Astrocyte (in vitro differentiated cells and primary cell): ENCODE measurements around the gene ABCC3. TPM values are rescaled to one million over a fixed set of nuclear protein-coding genes. Genes with fewer than 3 reads are reported as not detected.
A peak's percentile ranks its signal among the peaks of the same experiment; 100 is the strongest.

ENCODE experiments used
- DNase-seq: peaks from one replicate; pipeline ENCODE4 v3.0.0-alpha.2; 2010; ENCODE audit warnings: low read depth
- FAIRE-seq: peaks from 2 replicates; lab custom pipeline; 2011; peaks lifted over from hg19 to GRCh38; lab: Jason Lieb, UNC
- H2AFZ ChIP-seq: 2 replicates; pipeline ENCODE4 v1.6.0; 2012; ENCODE audit warnings: low read depth, low read length, inconsistent platforms
- H3K27ac ChIP-seq: 2 replicates; pipeline ENCODE4 v1.5.1; 2011; ENCODE audit warnings: low read depth, low read length, inconsistent platforms
- H3K27me3 ChIP-seq: 2 replicates; pipeline ENCODE4 v1.6.0; 2011; ENCODE audit warnings: low read length, inconsistent platforms; ENCODE audit not compliant: insufficient read depth
- H3K36me3 ChIP-seq: 2 replicates; pipeline ENCODE4 v1.5.1; 2011; ENCODE audit warnings: low read length, inconsistent platforms; ENCODE audit not compliant: insufficient read depth
- H3K4me1 ChIP-seq: 2 replicates; pipeline ENCODE4 v1.5.1; 2011; ENCODE audit warnings: low read length, inconsistent platforms; ENCODE audit not compliant: insufficient read depth
- H3K4me2 ChIP-seq: 2 replicates; pipeline ENCODE4 v1.6.0; 2012; ENCODE audit warnings: low read length, inconsistent platforms
- H3K4me3 ChIP-seq: 2 replicates; pipeline ENCODE4 v1.5.1; 2011; ENCODE audit warnings: low read depth, mild to moderate bottlenecking, low read length, inconsistent platforms; ENCODE audit not compliant: insufficient read depth
- H3K79me2 ChIP-seq: 2 replicates; pipeline ENCODE4 v1.6.0; 2012; ENCODE audit warnings: mild to moderate bottlenecking, low read length, inconsistent platforms; ENCODE audit not compliant: insufficient read depth
- H3K9ac ChIP-seq: 2 replicates; pipeline ENCODE4 v1.6.0; 2012; ENCODE audit warnings: mild to moderate bottlenecking, low read length, inconsistent platforms
- H3K9me3 ChIP-seq: 2 replicates; pipeline ENCODE4 v1.5.1; 2012; ENCODE audit warnings: low read depth, mild to moderate bottlenecking, low read length, inconsistent platforms; ENCODE audit not compliant: insufficient read depth
- H4K20me1 ChIP-seq: 2 replicates; pipeline ENCODE4 v1.6.0; 2012; ENCODE audit warnings: low read length, inconsistent platforms; ENCODE audit not compliant: insufficient read depth
- H3K27ac Mint-ChIP-seq: one replicate; pipeline ENCODE4 v1.8.0; 2021; ENCODE audit warnings: mild to moderate bottlenecking, mixed read lengths; ENCODE audit not compliant: unreplicated experiment
- H3K27me3 Mint-ChIP-seq: one replicate; pipeline ENCODE4 v1.8.0; 2021; ENCODE audit warnings: low read depth, mixed read lengths; ENCODE audit not compliant: unreplicated experiment
- H3K36me3 Mint-ChIP-seq: one replicate; pipeline ENCODE4 v1.8.0; 2021; ENCODE audit warnings: low read depth, mixed read lengths; ENCODE audit not compliant: unreplicated experiment
- H3K4me1 Mint-ChIP-seq: one replicate; pipeline ENCODE4 v1.8.0; 2021; ENCODE audit warnings: low read depth, mixed read lengths; ENCODE audit not compliant: unreplicated experiment
- H3K4me3 Mint-ChIP-seq: one replicate; pipeline ENCODE4 v1.8.0; 2021; ENCODE audit warnings: mild to moderate bottlenecking, moderate library complexity, mixed read lengths; ENCODE audit not compliant: unreplicated experiment
- H3K9me3 Mint-ChIP-seq: one replicate; pipeline ENCODE4 v1.8.0; 2021; ENCODE audit warnings: mild to moderate bottlenecking, mixed read lengths; ENCODE audit not compliant: unreplicated experiment
- CTCF ChIP-seq: IDR thresholded peaks from 2 replicates; pipeline ENCODE4 v1.5.1; 2011; ENCODE audit warnings: low read depth, mild to moderate bottlenecking, inconsistent platforms, low read length, moderate library complexity; ENCODE audit not compliant: insufficient read depth
- EZH2 ChIP-seq: IDR thresholded peaks from 2 replicates; pipeline ENCODE4 v1.6.1; 2012; ENCODE audit warnings: mild to moderate bottlenecking, low read length, inconsistent platforms; ENCODE audit not compliant: insufficient read depth
- total RNA-seq: library from RNA; stranded (reverse); gene quantifications from 2 replicates; pipeline ENCODE4 v1.2.1, GENCODE V29; 2021

ABCC3 gene
- total RNA-seq, 1 donor from 2014 or later, result 0.41 TPM

DNA sequence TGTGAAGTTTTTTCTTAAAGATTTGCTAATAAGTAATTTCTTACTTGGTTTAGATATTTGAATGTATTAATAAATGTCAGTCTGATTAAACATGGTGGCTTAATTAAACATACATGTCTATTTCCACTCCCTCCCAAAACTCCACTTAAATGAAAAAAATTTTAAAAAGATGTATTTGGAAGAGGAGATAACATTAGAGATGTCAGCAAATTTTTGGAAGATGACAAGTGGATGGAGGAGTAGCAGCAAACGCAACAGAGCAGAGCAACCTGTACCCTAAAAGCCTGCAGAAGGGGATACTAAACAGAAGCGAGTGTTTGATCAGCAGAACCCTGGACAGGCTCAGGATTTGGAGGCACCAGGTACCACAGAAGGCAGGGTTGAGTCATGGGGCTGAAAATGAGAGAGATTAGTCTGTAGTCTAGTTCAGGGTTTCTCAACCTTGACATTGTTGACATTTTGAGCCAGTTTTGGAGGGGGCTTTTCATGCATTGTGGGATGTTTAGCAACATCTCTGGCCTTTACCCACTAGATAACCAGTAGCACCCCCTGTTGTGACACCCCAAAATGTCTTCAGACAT is 102.5 kb downstream of the ABCC3 start:
- H3K27ac Mint-ChIP-seq, result no peak overlapping the region
- DNase-seq (no peak), FAIRE-seq (no peak)
- Histone ChIP-seq H3K4me2 (no peak overlapping the region), H3K27me3 (no peaks in the 10 kb centered on the region), H3K9ac (no peak overlapping the region), H3K79me2 (peaks cover 94% of the 10 kb centered on the region), H3K4me3 (no peak overlapping the region), H2AFZ (no peak overlapping the region), H3K4me1 (peaks cover 3% of the 10 kb centered on the region), H3K27ac (no peak overlapping the region), H3K9me3 (no peaks in the 10 kb centered on the region), H3K36me3 (peaks cover 28% of the 10 kb centered on the region), H4K20me1 (peaks cover 86% of the 10 kb centered on the region)
- no peak for TF ChIP-seq CTCF
- TF ChIP-seq EZH2, result no peak
- H3K4me3 Mint-ChIP-seq, result no peak overlapping the region
- no peaks in the 10 kb centered on the region for H3K27me3 Mint-ChIP-seq
- H3K36me3 Mint-ChIP-seq, result peaks cover 8% of the 10 kb centered on the region
- no peaks in the 10 kb centered on the region for H3K9me3 Mint-ChIP-seq
- peaks cover 20% of the 10 kb centered on the region for H3K4me1 Mint-ChIP-seq

DNA sequence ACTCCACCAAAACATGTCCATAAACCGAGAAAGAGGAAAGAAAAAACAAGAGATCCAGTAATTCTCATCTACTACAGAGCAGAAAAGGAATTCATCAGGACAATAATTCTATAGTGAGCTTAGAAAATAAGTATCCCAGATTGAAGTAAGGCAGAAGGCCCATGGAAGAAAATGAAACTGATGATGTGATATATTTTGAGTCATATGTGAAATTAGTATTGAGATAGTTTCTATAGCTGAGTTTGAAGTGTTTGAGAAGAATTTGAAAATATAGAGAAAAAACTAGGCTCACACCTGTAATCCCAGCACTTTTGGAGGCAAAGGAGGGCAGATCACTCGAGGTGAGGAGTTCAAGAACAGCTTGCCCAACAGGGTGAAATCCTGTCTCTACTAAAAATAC is 104.4 kb downstream of the ABCC3 start:
- H3K9me3 Mint-ChIP-seq, result no peaks in the 10 kb centered on the region
- Histone ChIP-seq H3K79me2 (peaks cover 83% of the 10 kb centered on the region), H3K27ac (no peak overlapping the region)

More for the DNA sequence above, 104.4 kb downstream of the ABCC3 start:
- Mint-ChIP-seq H3K27me3 (no peaks in the 10 kb centered on the region), H3K27ac (peak overlapping the region; percentile 36), H3K4me1 (peaks cover 20% of the 10 kb centered on the region), H3K4me3 (no peak overlapping the region), H3K36me3 (peaks cover 11% of the 10 kb centered on the region)
- Histone ChIP-seq H2AFZ (no peak overlapping the region), H3K4me2 (no peak overlapping the region), H3K4me1 (peaks cover 3% of the 10 kb centered on the region), H3K27me3 (no peaks in the 10 kb centered on the region), H4K20me1 (peaks cover 87% of the 10 kb centered on the region), H3K9ac (no peak overlapping the region), H3K9me3 (no peaks in the 10 kb centered on the region), H3K36me3 (peaks cover 45% of the 10 kb centered on the region), H3K4me3 (no peak overlapping the region)
- FAIRE-seq, result no peak
- DNase-seq, result no peak
- no peak for TF ChIP-seq CTCF
- no peak for TF ChIP-seq EZH2

Other genes starting within 250 kb of the ABCC3 start
- gene LRRC59, start 237.4 kb upstream of the ABCC3 start, total RNA-seq, result 180 and 185 TPM in 2 replicates
- gene ACSF2, start 208.7 kb upstream of the ABCC3 start, total RNA-seq, result 28.3 and 43.3 TPM in 2 replicates
- not detected in 2 replicates for gene CHAD, start 166.0 kb upstream of the ABCC3 start, total RNA-seq
- gene RSAD1, start 156.0 kb upstream of the ABCC3 start, total RNA-seq, result 18.8 and 21.6 TPM in 2 replicates
- 0.99 and 1.4 TPM in 2 replicates for gene MYCBPAP, start 126.4 kb upstream of the ABCC3 start, total RNA-seq
- gene EPN3, start 102.1 kb upstream of the ABCC3 start, total RNA-seq, result 0.24 and 1.7 TPM in 2 replicates
- 32.0 and 35.9 TPM in 2 replicates for gene SPATA20, start 87.7 kb upstream of the ABCC3 start, total RNA-seq
- 0.27 and 0.36 TPM in 2 replicates for gene CACNA1G, start 74.2 kb upstream of the ABCC3 start, total RNA-seq
- gene ANKRD40, start 73.0 kb downstream of the ABCC3 start, total RNA-seq, result 37.0 and 38.3 TPM in 2 replicates
- gene LUC7L3, start 84.7 kb downstream of the ABCC3 start, total RNA-seq, result 85.1 and 93.0 TPM in 2 replicates
- gene ANKRD40CL, start 132.6 kb downstream of the ABCC3 start, total RNA-seq, result not detected in 2 replicates
- gene WFIKKN2, start 200.7 kb downstream of the ABCC3 start, total RNA-seq, result 0.07 TPM in 1 of 2 replicates, not detected in the other
- gene TOB1, start 231.5 kb downstream of the ABCC3 start, total RNA-seq, result 59.1 and 71.6 TPM in 2 replicates